GM20000 (cell line): ENCODE results near the gene GRB10.

ENCODE experiments used
- DNase-seq: peaks from one replicate; pipeline ENCODE4 v3.0.0; 2012; ENCODE audit warnings: low spot score
- CTCF ChIP-seq: IDR thresholded peaks from 2 replicates; pipeline ENCODE4 v1.5.1; 2012; ENCODE audit warnings: mild to moderate bottlenecking, control low read depth; ENCODE audit errors: extremely low read depth, missing control alignments

GRB10 gene

GRCh38 chr7:50788382-50788781, 5.7 kb upstream of the GRB10 start:
- no peak for DNase-seq
- TF ChIP-seq CTCF, result no peak

GRCh38 chr7:50787825-50788224, 5.1 kb upstream of the GRB10 start:
- DNase-seq, result no peak
- no peak for TF ChIP-seq CTCF

GRCh38 chr7:50785346-50785745, 2.6 kb upstream of the GRB10 start:
- DNase-seq, result no peak
- TF ChIP-seq CTCF, result no peak

GRCh38 chr7:50783801-50784507, 1.3 kb upstream of the GRB10 start:
- TF ChIP-seq CTCF, result no peak
- no peak for DNase-seq

- TF ChIP-seq CTCF, result no peak
- DNase-seq, result no peak
These were observed 607 bp upstream of the GRB10 start for GRCh38 chr7:50783303-50783702.

GRCh38 chr7:50781381-50782293, 1.1 kb downstream of the GRB10 start:
- TF ChIP-seq CTCF, result no peak
- DNase-seq, result no peak

- no peak for TF ChIP-seq CTCF
- no peak for DNase-seq
These were observed 2.3 kb downstream of the GRB10 start for GRCh38 chr7:50780436-50780835.
